HL-60/S4 treated with phorbol 12-myristate 13-acetate at 8.2 ng/mL for 4 days and 3 days (cell line): ENCODE results near the gene TIMP3.

Experiments
- in situ Hi-C: fragments of 300-500 bp; cut with MboI; formaldehyde crosslinking; loops from 2 replicates; pipeline ENCODE4 v1.15.0; 2022; ENCODE audit warnings: low sequenced_read_pairs

The TIMP3 gene

GRCh38 chr22:32826537-32826936, 25.0 kb downstream of the TIMP3 start:
- in situ Hi-C loops: no loop called here

GRCh38 chr22:32827049-32827602, 25.6 kb downstream of the TIMP3 start:
- in situ Hi-C loops: no loop called here

GRCh38 chr22:32828150-32828549, 26.6 kb downstream of the TIMP3 start:
- in situ Hi-C loops: no loop called here

- in situ Hi-C loops: no loop called here
Observed at GRCh38 chr22:32828561-32828960, 27.1 kb downstream of the TIMP3 start.

GRCh38 chr22:32829451-32829851, 27.9 kb downstream of the TIMP3 start:
- in situ Hi-C loops: no loop called here

GRCh38 chr22:32830473-32830872, 29.0 kb downstream of the TIMP3 start:
- in situ Hi-C loops: no loop called here

GRCh38 chr22:32830957-32831356, 29.5 kb downstream of the TIMP3 start:
- in situ Hi-C loops: no loop called here

- in situ Hi-C loops: no loop called here
Observed at GRCh38 chr22:32831584-32831983, 30.1 kb downstream of the TIMP3 start.

GRCh38 chr22:32832174-32832573, 30.7 kb downstream of the TIMP3 start:
- in situ Hi-C loops: no loop called here

GRCh38 chr22:32836280-32837123, 35.0 kb downstream of the TIMP3 start:
- in situ Hi-C loops: no loop called here

- in situ Hi-C loops: no loop called here
Observed at GRCh38 chr22:32837142-32837541, 35.6 kb downstream of the TIMP3 start.

- in situ Hi-C loops: no loop called here
Observed at GRCh38 chr22:32837803-32838202, 36.3 kb downstream of the TIMP3 start.

- in situ Hi-C loops: no loop called here
Observed at GRCh38 chr22:32839831-32840584, 38.5 kb downstream of the TIMP3 start.

- in situ Hi-C loops: no loop called here
Observed at GRCh38 chr22:32841175-32841574, 39.7 kb downstream of the TIMP3 start.

- in situ Hi-C loops: no loop called here
Observed at GRCh38 chr22:32842486-32842885, 41.0 kb downstream of the TIMP3 start.

- in situ Hi-C loops: no loop called here
Observed at GRCh38 chr22:32843300-32843699, 41.8 kb downstream of the TIMP3 start.

GRCh38 chr22:32844251-32844650, 42.7 kb downstream of the TIMP3 start:
- in situ Hi-C loops: no loop called here

GRCh38 chr22:32846780-32847491, 45.4 kb downstream of the TIMP3 start:
- in situ Hi-C loops: no loop called here

GRCh38 chr22:32848226-32848625, 46.7 kb downstream of the TIMP3 start:
- in situ Hi-C loops: no loop called here

- in situ Hi-C loops: no loop called here
Observed at GRCh38 chr22:32849501-32849900, 48.0 kb downstream of the TIMP3 start.

GRCh38 chr22:32850157-32850556, 48.7 kb downstream of the TIMP3 start:
- in situ Hi-C loops: no loop called here
